ENCODE results near the gene TENT4B.

DNA sequence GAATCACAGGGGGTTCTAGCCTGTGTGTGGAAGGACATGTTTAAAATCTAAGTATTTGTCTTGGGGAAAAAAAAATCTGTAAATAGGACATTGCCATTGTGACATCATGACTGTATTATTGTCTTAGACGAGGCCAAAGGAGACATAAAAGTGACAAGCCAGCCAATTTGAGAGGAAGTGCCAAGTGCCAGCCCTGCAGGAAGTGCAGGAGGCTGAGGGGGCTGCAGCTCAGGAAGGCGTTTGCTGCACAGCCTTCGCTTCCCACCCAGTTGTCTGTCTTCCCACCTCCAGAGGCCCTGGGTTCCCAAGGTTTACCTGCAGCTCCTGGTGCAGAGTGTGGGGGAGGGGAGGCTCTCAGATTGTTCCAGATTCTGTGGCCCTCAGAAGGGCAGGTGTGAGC is 114.5 kb downstream of the TENT4B start:
- TF ChIP-seq, protein P1, sequence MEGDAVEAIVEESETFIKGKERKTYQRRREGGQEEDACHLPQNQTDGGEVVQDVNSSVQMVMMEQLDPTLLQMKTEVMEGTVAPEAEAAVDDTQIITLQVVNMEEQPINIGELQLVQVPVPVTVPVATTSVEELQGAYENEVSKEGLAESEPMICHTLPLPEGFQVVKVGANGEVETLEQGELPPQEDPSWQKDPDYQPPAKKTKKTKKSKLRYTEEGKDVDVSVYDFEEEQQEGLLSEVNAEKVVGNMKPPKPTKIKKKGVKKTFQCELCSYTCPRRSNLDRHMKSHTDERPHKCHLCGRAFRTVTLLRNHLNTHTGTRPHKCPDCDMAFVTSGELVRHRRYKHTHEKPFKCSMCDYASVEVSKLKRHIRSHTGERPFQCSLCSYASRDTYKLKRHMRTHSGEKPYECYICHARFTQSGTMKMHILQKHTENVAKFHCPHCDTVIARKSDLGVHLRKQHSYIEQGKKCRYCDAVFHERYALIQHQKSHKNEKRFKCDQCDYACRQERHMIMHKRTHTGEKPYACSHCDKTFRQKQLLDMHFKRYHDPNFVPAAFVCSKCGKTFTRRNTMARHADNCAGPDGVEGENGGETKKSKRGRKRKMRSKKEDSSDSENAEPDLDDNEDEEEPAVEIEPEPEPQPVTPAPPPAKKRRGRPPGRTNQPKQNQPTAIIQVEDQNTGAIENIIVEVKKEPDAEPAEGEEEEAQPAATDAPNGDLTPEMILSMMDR (IDR thresholded peaks at IDR 0.05), result no peak
- TF ChIP-seq POLR2A (IDR thresholded peaks at IDR 0.05), result no peak
